Stomach smooth muscle (tissue), 2 donors: ENCODE data around the gene FBXL19.
A peak's percentile ranks its signal among the peaks of the same experiment; 100 is the strongest.
"Not testable (repeated sequence)": the region's sequence is repeated elsewhere in the genome, so short reads cannot be mapped to it uniquely, and the experiment has no call there.

ENCODE experiments used
- H3K27ac ChIP-seq: one replicate; pipeline ENCODE4 v1.7.0; 2013; ENCODE audit warnings: mild to moderate bottlenecking, low read length, inconsistent platforms
- H3K27me3 ChIP-seq, 2 donors: one replicate each; pipeline ENCODE4 v1.7.0; 2013; ENCODE audit warnings: low read length in 2 of 2; ENCODE audit not compliant: insufficient read depth in 2 of 2, control insufficient read depth in 1 of 2
- H3K36me3 ChIP-seq, 2 donors: one replicate each; pipeline ENCODE4 v1.7.0; 2013; ENCODE audit warnings: low read length in 2 of 2; ENCODE audit not compliant: control insufficient read depth in 2 of 2, insufficient read depth in 2 of 2
- H3K4me1 ChIP-seq: one replicate; pipeline ENCODE4 v1.7.0; 2013; ENCODE audit warnings: low read length; ENCODE audit not compliant: control insufficient read depth, insufficient read depth
- H3K4me3 ChIP-seq, 2 donors: one replicate each; pipeline ENCODE4 v1.7.0; 2013; ENCODE audit warnings: low read length in 2 of 2
- H3K9ac ChIP-seq, 2 donors: one replicate each; pipeline ENCODE4 v1.7.0; 2013; ENCODE audit warnings: low read length in 2 of 2, mild to moderate bottlenecking in 1 of 2
- H3K9me3 ChIP-seq, 2 donors: one replicate each; pipeline ENCODE4 v1.7.0; 2013; ENCODE audit warnings: low read length in 2 of 2; ENCODE audit not compliant: control insufficient read depth in 2 of 2
- donor health status: healthy.
- donor health status: Pancreatic carcinoma.

Gene FBXL19

GRCh38 chr16:30887927-30888326 lies 35.4 kb upstream of the FBXL19 start:
- no peak overlapping the region for H3K4me3 ChIP-seq
- peaks cover 6% of the 10 kb centered on the region for H3K4me1 ChIP-seq
- H3K27me3 ChIP-seq, result no peaks in the 10 kb centered on the region
- no peaks in the 10 kb centered on the region for H3K9me3 ChIP-seq
- H3K36me3 ChIP-seq, result peaks cover 20 to 27% of the 10 kb centered on the region in 2 donors
- no peak overlapping the region for H3K9ac ChIP-seq
- H3K27ac ChIP-seq, result no peak overlapping the region

DNA sequence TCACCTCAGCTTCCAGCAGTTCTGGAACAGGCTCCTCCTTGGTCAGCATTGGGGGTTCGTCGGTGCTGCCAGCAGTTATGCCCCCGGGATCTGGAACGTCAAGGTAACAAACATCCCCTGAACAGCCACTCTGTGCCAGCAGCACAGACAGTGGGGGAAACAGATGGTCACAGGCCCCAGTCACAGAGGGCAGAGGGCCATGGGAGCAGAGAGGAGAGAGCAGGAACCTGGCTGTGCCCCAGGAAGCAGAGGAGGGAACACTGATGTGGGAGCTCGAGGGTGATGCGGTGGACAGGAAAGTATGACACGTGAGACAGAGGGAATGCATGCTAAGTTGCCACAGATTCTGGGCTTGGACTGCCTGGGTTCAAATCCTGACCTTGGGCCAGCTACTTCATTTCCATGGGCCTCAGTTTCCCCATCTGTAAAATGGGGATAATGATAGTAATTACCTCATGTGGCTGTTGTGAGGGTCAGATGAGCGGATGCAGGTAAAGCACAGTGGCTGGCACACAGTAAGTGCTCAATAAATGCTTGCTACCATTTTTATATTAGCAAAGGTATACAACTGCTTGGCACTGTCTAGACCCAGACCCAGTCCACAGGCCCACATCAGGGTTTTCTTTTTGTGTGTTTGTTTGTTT lies 34.4 kb upstream of the FBXL19 start:
- no peak overlapping the region for H3K4me3 ChIP-seq
- no peaks in the 10 kb centered on the region for H3K9me3 ChIP-seq
- H3K36me3 ChIP-seq, result peaks cover 20 to 27% of the 10 kb centered on the region in 2 donors
- no peak overlapping the region for H3K9ac ChIP-seq
- peaks cover 12% of the 10 kb centered on the region for H3K4me1 ChIP-seq
- H3K27ac ChIP-seq, result no peak overlapping the region
- no peaks in the 10 kb centered on the region for H3K27me3 ChIP-seq

DNA sequence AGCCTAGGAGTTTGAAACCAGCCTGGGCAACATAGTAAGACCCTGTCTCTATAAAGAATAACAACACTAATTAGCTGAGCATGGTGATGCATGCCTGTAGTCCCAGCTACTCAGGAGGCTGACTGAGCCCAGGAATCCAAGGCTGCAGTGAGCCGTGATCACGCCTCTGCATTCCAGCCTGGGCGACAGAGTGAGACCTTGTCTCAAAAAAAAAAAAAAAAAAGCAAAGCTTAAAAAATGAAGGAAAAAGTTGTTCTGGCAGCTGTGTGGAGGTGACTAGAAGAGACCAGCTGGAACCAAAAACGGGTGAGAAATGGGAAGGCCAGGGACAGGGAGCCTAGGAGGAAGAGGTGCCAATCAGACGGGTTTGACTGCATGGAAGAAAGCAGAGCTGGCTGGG lies 33.7 kb upstream of the FBXL19 start:
- H3K27ac ChIP-seq, result no peak overlapping the region
- peaks cover 18% of the 10 kb centered on the region for H3K4me1 ChIP-seq
- no peaks in the 10 kb centered on the region for H3K9me3 ChIP-seq
- peaks cover 20 to 26% of the 10 kb centered on the region in 2 donors for H3K36me3 ChIP-seq
- H3K9ac ChIP-seq, result no peak overlapping the region
- no peak overlapping the region for H3K4me3 ChIP-seq
- H3K27me3 ChIP-seq, result no peaks in the 10 kb centered on the region

DNA sequence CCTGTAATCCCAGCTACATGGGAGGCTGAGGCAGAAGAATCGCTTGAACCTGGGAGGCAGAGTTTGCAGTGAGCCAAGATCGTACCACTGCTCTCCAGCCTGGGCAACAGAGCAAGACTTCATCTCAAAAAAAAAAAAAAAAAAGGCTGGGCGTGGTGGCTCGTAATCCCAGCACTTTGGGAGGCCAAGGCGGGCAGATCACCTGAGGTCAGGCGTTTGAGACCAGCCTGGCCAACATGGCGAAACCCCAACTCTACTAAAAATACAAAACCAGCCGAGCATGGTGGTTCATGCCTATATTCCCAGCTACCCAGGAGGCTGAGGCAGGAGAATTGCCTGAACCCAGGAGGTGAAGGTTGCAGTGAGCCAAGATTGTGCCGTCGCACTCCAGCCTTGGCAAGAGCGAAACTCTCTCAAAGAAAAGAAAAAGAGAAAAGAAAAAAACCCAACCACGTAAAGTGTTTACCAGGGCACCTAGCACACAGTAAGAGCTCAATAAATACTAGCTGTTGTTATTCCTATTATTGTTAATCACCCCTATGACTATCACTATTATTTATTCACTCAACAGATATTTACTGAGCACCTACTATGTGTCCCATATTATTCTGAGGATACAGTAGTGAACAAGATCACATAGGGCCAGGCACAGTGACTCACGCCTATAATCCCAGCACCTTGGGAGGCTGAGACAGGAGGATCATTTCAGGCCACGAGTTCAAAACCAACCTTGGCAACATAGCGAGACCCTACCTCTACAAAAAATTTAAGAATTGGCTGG lies 32.1 kb upstream of the FBXL19 start:
- Histone ChIP-seq H3K4me1 (peaks cover 33% of the 10 kb centered on the region), H3K36me3 (peaks cover 12 to 19% of the 10 kb centered on the region in 2 donors)
- H3K4me3 ChIP-seq, H3K9me3 ChIP-seq, H3K27me3 ChIP-seq, H3K27ac ChIP-seq, H3K9ac ChIP-seq: not testable (repeated sequence)

- Histone ChIP-seq H3K9me3 (no peaks in the 10 kb centered on the region), H3K27ac (peak overlapping the region; percentile 89), H3K4me1 (peaks cover 45% of the 10 kb centered on the region), H3K27me3 (no peaks in the 10 kb centered on the region), H3K4me3 (peak overlapping the region; percentile 63 to 94), H3K36me3 (peaks cover 8 to 14% of the 10 kb centered on the region in 2 donors), H3K9ac (peak overlapping the region; percentile 82 to 98)
These were observed 30.5 kb upstream of the FBXL19 start for GRCh38 chr16:30892670-30893416.

GRCh38 chr16:30893417-30893743 lies 30.0 kb upstream of the FBXL19 start:
- Histone ChIP-seq H3K4me3 (peak overlapping the region; percentile 63 to 94), H3K9me3 (no peaks in the 10 kb centered on the region), H3K9ac (peak overlapping the region; percentile 82 to 98), H3K27ac (peak overlapping the region; percentile 89), H3K4me1 (peaks cover 45% of the 10 kb centered on the region), H3K36me3 (peaks cover 8 to 14% of the 10 kb centered on the region in 2 donors), H3K27me3 (no peaks in the 10 kb centered on the region)

GRCh38 chr16:30893744-30894539 lies 29.4 kb upstream of the FBXL19 start, which contains the start of gene BCL7C:
BCL7C (minus strand) TSS chr16:30894077; CDS start chr16:30893944, 133 bp downstream.
- Histone ChIP-seq H3K36me3 (peaks cover 4 to 10% of the 10 kb centered on the region in 2 donors), H3K9me3 (no peaks in the 10 kb centered on the region), H3K27ac (peak within 1 kb of the TSS; percentile 99), H3K4me3 (peak within 1 kb of the TSS; percentile 63 to 94), H3K9ac (peak within 1 kb of the TSS; percentile 82 to 98), H3K27me3 (no peaks in the 10 kb centered on the region), H3K4me1 (peaks cover 45% of the 10 kb centered on the region)

GRCh38 chr16:30894540-30895368 lies 28.6 kb upstream of the FBXL19 start:
- Histone ChIP-seq H3K9me3 (no peaks in the 10 kb centered on the region), H3K27ac (peak overlapping the region; percentile 99), H3K4me3 (peak overlapping the region in 1 of 2 donors; percentile 74), H3K4me1 (peaks cover 45% of the 10 kb centered on the region), H3K27me3 (no peaks in the 10 kb centered on the region), H3K9ac (peak overlapping the region; percentile 60 to 97), H3K36me3 (peaks cover 2 to 6% of the 10 kb centered on the region in 2 donors)

DNA sequence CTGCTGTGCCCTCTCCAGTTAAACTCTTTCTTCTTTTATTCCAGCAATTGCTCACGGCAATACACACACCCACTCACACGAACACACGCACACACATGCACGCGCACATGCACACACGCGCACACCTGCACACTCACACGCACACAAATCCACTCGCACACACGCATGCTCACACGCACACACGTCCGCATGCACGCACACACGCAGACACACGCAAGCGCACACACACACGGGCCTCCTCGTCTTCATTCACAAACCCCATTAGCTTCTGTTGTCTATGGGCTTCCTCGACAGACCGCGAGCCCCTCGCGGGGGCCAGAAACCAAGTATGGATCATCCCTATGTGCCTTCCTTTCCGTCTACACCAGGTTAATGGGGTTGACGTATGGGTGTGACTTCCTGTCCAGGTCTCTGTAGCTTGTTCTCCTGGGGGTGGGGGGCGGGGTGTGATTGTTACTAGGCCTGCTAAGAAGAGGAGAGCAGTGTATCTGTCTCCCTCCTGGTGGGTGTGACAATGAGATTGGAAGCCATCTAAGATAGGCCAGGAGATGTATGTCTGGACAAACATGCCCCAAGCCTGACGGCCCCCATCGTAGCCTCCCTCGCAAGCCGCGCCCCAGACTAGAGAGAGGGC lies 27.6 kb upstream of the FBXL19 start:
- H3K4me3 ChIP-seq, result peak overlapping the region; percentile 81 to 83
- H3K4me1 ChIP-seq, result peaks cover 45% of the 10 kb centered on the region
- peaks cover 3 to 4% of the 10 kb centered on the region in 2 donors for H3K36me3 ChIP-seq
- H3K27ac ChIP-seq, result peak overlapping the region; percentile 99
- no peaks in the 10 kb centered on the region for H3K27me3 ChIP-seq
- H3K9ac ChIP-seq, result peak overlapping the region; percentile 94 to 97
- no peaks in the 10 kb centered on the region for H3K9me3 ChIP-seq
